WTC11 (cell line): Measurements from ENCODE around the gene ORC4.

ENCODE experiments used
- TF ChIP-seq, protein P1 (sequence below): sonication (generic); formaldehyde crosslinking; conservative IDR thresholded peaks from 2 replicates; pipeline ENCODE4 v1.8.1; 2022; ENCODE audit warnings: mild to moderate bottlenecking, missing genetic modification reagents
- TF ChIP-seq, protein P2 (sequence below): fragments of 250-450 bp; sonication (Bioruptor Pico); IDR thresholded peaks from 2 replicates; pipeline ENCODE4 v2.1.2; 2022; ENCODE audit warnings: mild to moderate bottlenecking, moderate library complexity
- TF ChIP-seq, protein P3 (sequence below): fragments of 200-600 bp; IDR thresholded peaks from 2 replicates; pipeline ENCODE4 v1.8.0; 2022; ENCODE audit warnings: antibody characterized with exemption

DNA sequence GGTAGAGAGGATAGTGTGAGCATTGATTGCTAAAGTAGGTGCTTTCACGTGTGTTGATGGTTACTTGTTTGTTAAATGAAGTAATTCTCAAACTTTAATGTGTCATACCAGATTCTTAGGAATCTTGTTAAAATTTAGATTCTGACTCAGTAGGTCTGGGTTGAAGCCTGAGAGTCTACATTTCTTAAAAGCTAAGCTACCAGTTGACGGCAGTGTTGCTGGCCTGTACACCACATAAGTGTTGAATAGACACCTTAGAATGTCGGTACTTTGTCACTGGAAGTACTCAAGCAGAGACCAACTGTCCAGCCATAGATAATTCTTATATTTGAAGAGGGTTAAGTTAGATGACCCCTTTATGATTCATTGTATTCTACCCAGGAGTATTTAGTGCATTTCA is 95.9 kb downstream of the ORC4 start:
- TF ChIP-seq, protein P1, sequence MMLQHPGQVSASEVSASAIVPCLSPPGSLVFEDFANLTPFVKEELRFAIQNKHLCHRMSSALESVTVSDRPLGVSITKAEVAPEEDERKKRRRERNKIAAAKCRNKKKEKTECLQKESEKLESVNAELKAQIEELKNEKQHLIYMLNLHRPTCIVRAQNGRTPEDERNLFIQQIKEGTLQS: no peak
- TF ChIP-seq, protein P2, sequence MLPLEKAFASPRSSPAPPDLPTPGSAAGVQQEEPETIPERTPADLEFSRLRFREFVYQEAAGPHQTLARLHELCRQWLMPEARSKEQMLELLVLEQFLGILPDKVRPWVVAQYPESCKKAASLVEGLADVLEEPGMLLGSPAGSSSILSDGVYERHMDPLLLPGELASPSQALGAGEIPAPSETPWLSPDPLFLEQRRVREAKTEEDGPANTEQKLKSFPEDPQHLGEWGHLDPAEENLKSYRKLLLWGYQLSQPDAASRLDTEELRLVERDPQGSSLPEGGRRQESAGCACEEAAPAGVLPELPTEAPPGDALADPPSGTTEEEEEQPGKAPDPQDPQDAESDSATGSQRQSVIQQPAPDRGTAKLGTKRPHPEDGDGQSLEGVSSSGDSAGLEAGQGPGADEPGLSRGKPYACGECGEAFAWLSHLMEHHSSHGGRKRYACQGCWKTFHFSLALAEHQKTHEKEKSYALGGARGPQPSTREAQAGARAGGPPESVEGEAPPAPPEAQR (CRISPR knock-in tag): no peak
- TF ChIP-seq, protein P3, sequence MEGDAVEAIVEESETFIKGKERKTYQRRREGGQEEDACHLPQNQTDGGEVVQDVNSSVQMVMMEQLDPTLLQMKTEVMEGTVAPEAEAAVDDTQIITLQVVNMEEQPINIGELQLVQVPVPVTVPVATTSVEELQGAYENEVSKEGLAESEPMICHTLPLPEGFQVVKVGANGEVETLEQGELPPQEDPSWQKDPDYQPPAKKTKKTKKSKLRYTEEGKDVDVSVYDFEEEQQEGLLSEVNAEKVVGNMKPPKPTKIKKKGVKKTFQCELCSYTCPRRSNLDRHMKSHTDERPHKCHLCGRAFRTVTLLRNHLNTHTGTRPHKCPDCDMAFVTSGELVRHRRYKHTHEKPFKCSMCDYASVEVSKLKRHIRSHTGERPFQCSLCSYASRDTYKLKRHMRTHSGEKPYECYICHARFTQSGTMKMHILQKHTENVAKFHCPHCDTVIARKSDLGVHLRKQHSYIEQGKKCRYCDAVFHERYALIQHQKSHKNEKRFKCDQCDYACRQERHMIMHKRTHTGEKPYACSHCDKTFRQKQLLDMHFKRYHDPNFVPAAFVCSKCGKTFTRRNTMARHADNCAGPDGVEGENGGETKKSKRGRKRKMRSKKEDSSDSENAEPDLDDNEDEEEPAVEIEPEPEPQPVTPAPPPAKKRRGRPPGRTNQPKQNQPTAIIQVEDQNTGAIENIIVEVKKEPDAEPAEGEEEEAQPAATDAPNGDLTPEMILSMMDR: no peak
